ENCODE data around the gene KIFAP3.
"Not testable (repeated sequence)": the region's sequence is repeated elsewhere in the genome, so short reads cannot be mapped to it uniquely, and the experiment has no call there.

The KIFAP3 gene

GRCh38 chr1:169892176-169892926, 182.1 kb downstream of the KIFAP3 start:
- in situ Hi-C loops (cut with MboI; ENCODE audit: low sequenced_read_pairs) = no loop called here

GRCh38 chr1:169891539-169891885, 183.0 kb downstream of the KIFAP3 start:
- in situ Hi-C loops (cut with MboI; ENCODE audit: low sequenced_read_pairs) = no loop called here

GRCh38 chr1:169890761-169891538, 183.5 kb downstream of the KIFAP3 start:
- in situ Hi-C loops (cut with MboI; ENCODE audit: low sequenced_read_pairs) = no loop called here

GRCh38 chr1:169889871-169890270, 184.6 kb downstream of the KIFAP3 start:
- in situ Hi-C loops (cut with MboI; ENCODE audit: low sequenced_read_pairs) = no loop called here

- in situ Hi-C loops (cut with MboI; ENCODE audit: low sequenced_read_pairs) = no loop called here
Observed at GRCh38 chr1:169886931-169887330, 187.6 kb downstream of the KIFAP3 start.

GRCh38 chr1:169886422-169886821, 188.1 kb downstream of the KIFAP3 start:
- in situ Hi-C loops (cut with MboI; ENCODE audit: low sequenced_read_pairs) = no loop called here

GRCh38 chr1:169885207-169885606, 189.3 kb downstream of the KIFAP3 start:
- in situ Hi-C loops (cut with MboI; ENCODE audit: low sequenced_read_pairs) = no loop called here

- in situ Hi-C loops (cut with MboI; ENCODE audit: low sequenced_read_pairs) = no loop called here
Observed at GRCh38 chr1:169884634-169885033, 189.9 kb downstream of the KIFAP3 start.

GRCh38 chr1:169882039-169882511, 192.4 kb downstream of the KIFAP3 start:
- in situ Hi-C loops (cut with MboI; ENCODE audit: low sequenced_read_pairs) = no loop called here

GRCh38 chr1:169879034-169879840, 195.3 kb downstream of the KIFAP3 start:
- in situ Hi-C loops (cut with MboI; ENCODE audit: low sequenced_read_pairs) = no loop called here

GRCh38 chr1:169878498-169878897, 196.0 kb downstream of the KIFAP3 start:
- in situ Hi-C loops (cut with MboI; ENCODE audit: low sequenced_read_pairs) = no loop called here

- in situ Hi-C loops (cut with MboI; ENCODE audit: low sequenced_read_pairs) = no loop called here
Observed at GRCh38 chr1:169877800-169878491, 196.5 kb downstream of the KIFAP3 start.

- in situ Hi-C loops (cut with MboI; ENCODE audit: low sequenced_read_pairs) = no loop called here
Observed at GRCh38 chr1:169874229-169874628, 200.3 kb downstream of the KIFAP3 start.

- in situ Hi-C loops (cut with MboI; ENCODE audit: low sequenced_read_pairs) = no loop called here
Observed at GRCh38 chr1:169873582-169874199, 200.8 kb downstream of the KIFAP3 start.

- in situ Hi-C loops (cut with MboI; ENCODE audit: low sequenced_read_pairs) = no loop called here
Observed at GRCh38 chr1:169872906-169873305, 201.6 kb downstream of the KIFAP3 start.

GRCh38 chr1:169871988-169872387, 202.5 kb downstream of the KIFAP3 start:
- in situ Hi-C loops (cut with MboI; ENCODE audit: low sequenced_read_pairs) = not testable (repeated sequence)
